ENCODE data around the gene ZNF232.
"Not testable (repeated sequence)": the region's sequence is repeated elsewhere in the genome, so short reads cannot be mapped to it uniquely, and the experiment has no call there.

The ZNF232 gene

DNA sequence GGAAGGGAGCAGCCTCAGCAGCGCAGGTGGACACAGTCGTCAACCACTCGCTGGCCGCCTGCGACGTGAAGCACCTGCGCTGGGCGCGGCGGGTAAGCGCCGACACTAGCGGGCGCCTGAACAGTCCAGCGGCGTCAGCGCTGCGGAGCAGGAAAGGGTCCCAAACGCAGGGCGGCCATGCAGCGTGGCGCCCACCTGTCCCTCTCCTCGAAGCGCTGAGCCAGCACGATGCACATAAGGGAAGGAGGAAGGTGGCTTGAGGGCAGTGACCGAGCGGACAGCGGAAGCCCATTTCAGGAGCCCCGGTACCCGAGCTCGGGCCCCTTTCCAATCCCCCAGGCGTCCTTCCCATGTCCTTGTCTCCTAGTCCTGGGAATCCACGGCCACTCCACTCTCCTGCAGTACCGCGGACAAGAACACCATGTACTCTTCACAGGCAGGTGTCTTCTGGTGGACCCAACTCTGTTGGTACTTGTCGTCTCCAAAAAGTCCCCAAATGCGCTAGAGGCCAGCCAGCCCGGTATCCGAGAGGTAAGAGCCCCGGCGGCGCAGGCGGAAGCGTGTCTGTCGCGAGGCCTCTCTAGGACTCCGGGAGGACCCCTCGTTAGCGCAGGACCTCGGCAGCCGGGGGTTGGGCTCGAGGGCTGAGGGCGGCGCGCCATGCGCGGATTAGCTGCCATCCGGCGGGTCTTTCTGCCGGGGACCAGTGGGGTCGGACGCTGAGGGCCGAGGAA lies 14.4 kb downstream of the ZNF232 start:
- peak in 1 of 2 donors; percentile 10 for DNase-seq (ENCODE audit: low read depth in 2 of 2)

DNA sequence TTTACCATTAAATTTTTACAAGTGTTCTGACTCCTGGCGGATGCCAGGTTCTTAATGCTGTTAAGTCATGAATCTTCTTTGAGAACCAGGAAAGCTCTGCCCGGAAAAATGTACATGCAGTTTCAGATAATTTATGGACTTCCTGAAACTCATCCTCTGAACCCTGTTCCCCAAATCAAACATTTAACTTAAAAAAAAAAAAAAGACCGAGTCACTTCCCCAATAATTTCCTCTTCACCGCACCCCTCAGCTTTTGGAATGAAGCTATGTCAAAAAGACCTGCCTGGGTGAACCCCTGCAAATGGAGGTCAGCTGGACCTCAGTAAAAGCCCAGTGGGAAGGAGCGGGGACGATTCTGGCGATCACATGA lies 15.0 kb downstream of the ZNF232 start:
- DNase-seq (ENCODE audit: low read depth in 2 of 2) = no peak

DNA sequence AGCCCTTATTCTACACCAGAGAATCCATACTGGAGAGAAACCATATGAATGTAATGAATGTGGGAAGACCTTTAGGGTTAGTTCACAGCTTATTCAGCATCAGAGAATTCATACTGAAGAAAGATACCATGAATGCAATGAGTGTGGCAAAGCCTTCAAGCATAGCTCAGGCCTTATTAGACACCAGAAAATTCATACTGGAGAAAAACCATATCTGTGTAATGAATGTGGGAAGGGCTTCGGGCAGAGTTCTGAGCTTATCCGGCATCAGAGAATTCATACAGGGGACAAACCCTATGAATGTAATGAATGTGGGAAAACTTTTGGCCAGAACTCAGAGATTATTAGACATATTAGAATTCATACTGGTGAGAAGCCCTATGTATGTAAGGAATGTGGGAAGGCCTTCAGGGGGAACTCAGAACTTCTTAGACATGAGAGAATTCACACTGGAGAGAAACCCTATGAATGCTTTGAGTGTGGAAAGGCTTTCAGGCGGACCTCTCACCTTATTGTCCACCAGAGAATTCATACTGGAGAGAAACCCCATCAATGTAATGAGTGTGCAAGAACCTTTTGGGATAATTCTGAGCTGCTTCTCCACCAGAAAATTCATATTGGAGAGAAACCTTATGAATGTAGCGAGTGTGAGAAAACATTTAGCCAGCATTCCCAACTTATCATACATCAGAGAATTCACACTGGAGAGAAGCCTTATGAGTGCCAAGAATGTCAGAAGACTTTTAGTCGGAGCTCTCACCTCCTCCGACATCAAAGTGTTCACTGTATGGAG lies 19.3 kb downstream of the ZNF232 start:
- no peak for DNase-seq (ENCODE audit: low read depth in 2 of 2)

DNA sequence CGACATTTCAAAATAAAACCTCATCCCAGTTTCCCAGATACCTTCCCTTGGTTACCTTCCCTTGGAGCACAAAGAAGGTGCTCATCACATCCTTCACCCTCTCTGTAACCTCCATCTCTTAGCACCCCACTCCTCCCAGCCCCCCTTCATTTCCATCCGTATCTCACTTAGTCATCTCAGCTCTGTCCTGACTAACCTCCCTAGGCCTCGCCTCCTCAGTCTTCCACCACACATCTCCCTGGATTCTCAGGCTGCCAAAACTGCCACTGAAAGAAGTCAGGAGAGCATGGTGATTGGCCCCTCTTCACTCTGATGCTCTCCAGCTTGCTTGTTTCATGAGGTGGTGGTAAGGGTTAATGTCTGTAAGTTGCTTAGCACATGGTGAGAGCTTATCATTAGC lies 31.1 kb downstream of the ZNF232 start:
- no peak for DNase-seq (ENCODE audit: low read depth in 2 of 2)

GRCh38 chr17:5078106-5079028 lies 33.3 kb downstream of the ZNF232 start, which contains the start of gene ZFP3:
TSS of gene ZFP3 (plus strand) at chr17:5078467. CDS start at chr17:5091505, 13,038 bp downstream.
- DNase-seq (ENCODE audit: low read depth in 2 of 2) = peak; percentile 70 to 78

- no peak for DNase-seq (ENCODE audit: low read depth in 2 of 2)
Observed at GRCh38 chr17:5077781-5078105, 33.9 kb downstream of the ZNF232 start.

DNA sequence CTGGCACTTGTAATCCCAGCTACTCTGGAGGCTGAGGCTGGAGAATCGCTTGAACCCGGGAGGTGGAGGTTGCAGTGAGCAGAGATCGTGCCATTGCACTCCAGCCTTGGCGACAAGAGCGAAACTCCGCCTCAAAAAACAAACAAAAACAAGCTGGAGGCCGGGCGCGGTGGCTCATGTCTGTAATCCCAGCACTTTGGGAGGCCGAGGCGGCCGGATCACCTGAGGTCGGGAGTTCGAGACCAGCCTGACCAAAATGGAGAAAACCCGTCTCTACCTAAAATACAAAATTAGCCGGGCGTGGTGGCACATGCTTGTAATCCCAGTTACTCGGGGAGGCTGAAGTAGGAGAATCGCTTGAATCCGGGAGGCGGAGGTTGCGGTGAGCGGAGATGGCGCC lies 34.4 kb downstream of the ZNF232 start:
- not testable (repeated sequence) for DNase-seq (ENCODE audit: low read depth in 2 of 2)

GRCh38 chr17:5075472-5075871 lies 36.2 kb downstream of the ZNF232 start:
- DNase-seq (ENCODE audit: low read depth in 2 of 2) = not testable (repeated sequence)

DNA sequence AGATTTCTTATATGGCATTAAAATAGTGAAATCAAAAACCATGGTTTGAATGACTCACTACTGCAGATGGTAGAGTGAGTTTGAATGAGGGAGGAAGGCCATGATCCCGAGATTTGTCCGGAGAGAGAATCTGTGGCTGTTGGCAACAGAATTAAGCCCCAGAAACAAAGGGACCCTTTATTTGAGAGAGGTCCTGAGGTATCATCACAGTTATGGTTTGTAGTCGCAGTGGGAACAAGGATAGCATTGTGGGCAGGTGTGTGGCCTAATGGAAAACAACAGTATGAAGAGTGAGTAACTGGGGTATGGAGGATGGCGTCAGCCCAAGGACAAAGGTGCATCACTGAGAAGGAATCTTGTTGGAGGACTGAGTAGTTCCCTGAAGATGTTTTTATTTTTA lies 42.0 kb downstream of the ZNF232 start:
- no peak for DNase-seq (ENCODE audit: low read depth in 2 of 2)

- DNase-seq (ENCODE audit: low read depth in 2 of 2) = no peak
Observed at GRCh38 chr17:5068236-5068635, 43.4 kb downstream of the ZNF232 start.

DNA sequence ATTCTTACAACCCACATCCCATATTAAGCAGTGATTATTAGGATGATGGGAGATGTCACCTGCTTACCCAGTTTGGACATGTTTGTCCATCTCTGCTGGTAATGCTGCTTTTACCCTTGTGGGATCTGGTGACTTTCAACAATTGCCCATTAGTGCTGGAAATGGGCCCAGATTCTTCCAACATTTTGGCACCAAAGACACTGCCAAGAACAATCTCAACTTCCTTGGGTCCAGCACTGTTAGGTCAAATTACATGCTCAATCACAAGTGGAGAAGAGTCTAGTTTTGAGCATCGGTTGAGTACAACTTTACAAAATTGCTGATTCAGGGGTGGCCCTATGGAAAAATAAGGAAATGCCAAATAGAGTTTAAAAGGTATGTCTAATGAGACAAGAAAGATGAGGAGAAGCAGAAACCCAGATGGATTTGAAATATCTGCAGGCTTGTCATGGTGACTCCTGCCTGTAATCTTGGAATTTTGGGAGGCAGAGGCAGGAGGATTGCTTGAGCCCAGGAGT lies 46.4 kb downstream of the ZNF232 start:
- no peak for DNase-seq (ENCODE audit: low read depth in 2 of 2)
